ENCODE measurements around the gene IQCK.

DNA sequence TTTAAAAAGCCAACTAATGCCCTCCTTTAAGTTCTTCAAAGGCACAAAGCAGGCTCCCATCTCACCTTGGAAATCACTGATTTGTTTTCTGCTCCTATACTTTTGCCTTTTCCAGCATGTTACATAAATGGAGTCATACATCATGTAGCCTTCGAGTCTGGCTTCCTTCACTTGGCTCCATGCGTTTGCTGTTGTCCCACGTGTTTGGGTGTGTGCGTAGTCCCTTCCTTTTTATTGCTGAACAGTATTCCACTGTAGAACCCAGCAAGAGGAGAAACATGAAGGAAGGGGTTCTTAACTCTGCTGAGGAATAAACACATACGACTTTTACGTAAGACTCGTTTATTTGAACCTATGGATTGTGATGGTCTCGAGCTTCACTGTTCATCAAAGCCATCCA lies 84.5 kb downstream of the IQCK start:
- TF ChIP-seq, protein P1, sequence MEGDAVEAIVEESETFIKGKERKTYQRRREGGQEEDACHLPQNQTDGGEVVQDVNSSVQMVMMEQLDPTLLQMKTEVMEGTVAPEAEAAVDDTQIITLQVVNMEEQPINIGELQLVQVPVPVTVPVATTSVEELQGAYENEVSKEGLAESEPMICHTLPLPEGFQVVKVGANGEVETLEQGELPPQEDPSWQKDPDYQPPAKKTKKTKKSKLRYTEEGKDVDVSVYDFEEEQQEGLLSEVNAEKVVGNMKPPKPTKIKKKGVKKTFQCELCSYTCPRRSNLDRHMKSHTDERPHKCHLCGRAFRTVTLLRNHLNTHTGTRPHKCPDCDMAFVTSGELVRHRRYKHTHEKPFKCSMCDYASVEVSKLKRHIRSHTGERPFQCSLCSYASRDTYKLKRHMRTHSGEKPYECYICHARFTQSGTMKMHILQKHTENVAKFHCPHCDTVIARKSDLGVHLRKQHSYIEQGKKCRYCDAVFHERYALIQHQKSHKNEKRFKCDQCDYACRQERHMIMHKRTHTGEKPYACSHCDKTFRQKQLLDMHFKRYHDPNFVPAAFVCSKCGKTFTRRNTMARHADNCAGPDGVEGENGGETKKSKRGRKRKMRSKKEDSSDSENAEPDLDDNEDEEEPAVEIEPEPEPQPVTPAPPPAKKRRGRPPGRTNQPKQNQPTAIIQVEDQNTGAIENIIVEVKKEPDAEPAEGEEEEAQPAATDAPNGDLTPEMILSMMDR (IDR thresholded peaks at IDR 0.05), result no peak
- TF ChIP-seq POLR2A (IDR thresholded peaks at IDR 0.05), result no peak

Measured in testis (tissue), 2 donors.